C4-2B (cell line): Measurements from ENCODE around the gene PLCD4.
A peak's percentile ranks its signal among the peaks of the same experiment; 100 is the strongest.

ENCODE experiments used
- H3K27ac ChIP-seq: fragments of 450-650 bp; 2 replicates; pipeline ENCODE4 v1.5.1; 2017
- ZFX ChIP-seq: fragments of 450-650 bp; IDR thresholded peaks from 2 replicates; pipeline ENCODE4 v1.6.1; 2017
- TF ChIP-seq, protein P1 (sequence below): fragments of 450-650 bp; conservative IDR thresholded peaks from 2 replicates; pipeline ENCODE4 v1.5.1; 2017; ENCODE audit warnings: mild to moderate bottlenecking

PLCD4 gene

GRCh38 chr2:218642121-218642656 is 34.5 kb downstream of the PLCD4 start:
- no peak overlapping the region for H3K27ac ChIP-seq
- TF ChIP-seq, protein P1, sequence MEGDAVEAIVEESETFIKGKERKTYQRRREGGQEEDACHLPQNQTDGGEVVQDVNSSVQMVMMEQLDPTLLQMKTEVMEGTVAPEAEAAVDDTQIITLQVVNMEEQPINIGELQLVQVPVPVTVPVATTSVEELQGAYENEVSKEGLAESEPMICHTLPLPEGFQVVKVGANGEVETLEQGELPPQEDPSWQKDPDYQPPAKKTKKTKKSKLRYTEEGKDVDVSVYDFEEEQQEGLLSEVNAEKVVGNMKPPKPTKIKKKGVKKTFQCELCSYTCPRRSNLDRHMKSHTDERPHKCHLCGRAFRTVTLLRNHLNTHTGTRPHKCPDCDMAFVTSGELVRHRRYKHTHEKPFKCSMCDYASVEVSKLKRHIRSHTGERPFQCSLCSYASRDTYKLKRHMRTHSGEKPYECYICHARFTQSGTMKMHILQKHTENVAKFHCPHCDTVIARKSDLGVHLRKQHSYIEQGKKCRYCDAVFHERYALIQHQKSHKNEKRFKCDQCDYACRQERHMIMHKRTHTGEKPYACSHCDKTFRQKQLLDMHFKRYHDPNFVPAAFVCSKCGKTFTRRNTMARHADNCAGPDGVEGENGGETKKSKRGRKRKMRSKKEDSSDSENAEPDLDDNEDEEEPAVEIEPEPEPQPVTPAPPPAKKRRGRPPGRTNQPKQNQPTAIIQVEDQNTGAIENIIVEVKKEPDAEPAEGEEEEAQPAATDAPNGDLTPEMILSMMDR, result no peak
- TF ChIP-seq ZFX, result no peak

DNA sequence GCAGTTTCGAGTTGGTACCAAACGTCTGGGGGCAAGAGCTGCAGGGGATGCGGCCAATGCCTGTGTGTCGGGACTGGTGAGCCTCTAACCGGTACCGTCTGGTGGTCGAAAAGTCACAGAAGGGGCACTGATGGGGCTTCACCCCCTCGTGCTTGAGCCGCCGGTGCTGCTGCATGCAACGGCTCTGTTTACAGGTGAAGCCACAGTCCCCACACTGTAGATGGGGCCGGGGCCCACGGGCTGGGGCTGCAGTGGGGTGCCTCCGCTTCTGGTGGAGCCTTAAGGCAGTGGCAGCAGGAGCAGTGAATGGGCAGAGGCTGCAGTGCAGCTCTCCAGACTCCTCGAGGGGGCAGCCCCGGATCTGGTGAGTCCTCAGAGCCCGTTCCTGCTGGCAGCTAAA is 35.1 kb downstream of the PLCD4 start:
- no peak overlapping the region for H3K27ac ChIP-seq
- TF ChIP-seq, protein P1, result no peak
- TF ChIP-seq ZFX, result no peak

GRCh38 chr2:218643751-218644310 is 36.1 kb downstream of the PLCD4 start:
- TF ChIP-seq ZFX, result no peak
- TF ChIP-seq, protein P1, result no peak
- no peak overlapping the region for H3K27ac ChIP-seq

DNA sequence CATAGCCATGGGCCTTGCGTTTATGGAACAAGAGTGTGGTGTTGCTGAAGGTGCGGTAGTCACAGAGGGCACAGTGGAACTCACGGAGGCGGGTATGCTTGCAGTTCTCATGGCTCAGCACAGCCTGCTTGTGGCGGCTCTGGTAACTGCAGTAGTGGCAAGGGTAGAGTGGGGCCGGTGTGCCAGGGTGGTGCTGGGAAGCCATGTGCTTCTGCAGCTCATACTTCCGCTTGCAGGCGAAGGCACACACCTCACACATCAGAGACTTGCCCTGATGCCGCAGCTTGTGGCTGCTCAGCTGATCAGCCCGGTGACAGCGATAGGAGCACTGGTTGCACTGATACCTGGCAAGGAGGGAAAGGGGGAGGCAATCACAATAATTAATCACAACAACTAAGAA is 37.0 kb downstream of the PLCD4 start:
- TF ChIP-seq ZFX, result no peak
- TF ChIP-seq, protein P1, result no peak
- H3K27ac ChIP-seq, result no peak overlapping the region

- TF ChIP-seq ZFX, result no peak
- TF ChIP-seq, protein P1, result no peak
- H3K27ac ChIP-seq, result no peak overlapping the region
These were observed 37.4 kb downstream of the PLCD4 start for GRCh38 chr2:218645126-218645525.

DNA sequence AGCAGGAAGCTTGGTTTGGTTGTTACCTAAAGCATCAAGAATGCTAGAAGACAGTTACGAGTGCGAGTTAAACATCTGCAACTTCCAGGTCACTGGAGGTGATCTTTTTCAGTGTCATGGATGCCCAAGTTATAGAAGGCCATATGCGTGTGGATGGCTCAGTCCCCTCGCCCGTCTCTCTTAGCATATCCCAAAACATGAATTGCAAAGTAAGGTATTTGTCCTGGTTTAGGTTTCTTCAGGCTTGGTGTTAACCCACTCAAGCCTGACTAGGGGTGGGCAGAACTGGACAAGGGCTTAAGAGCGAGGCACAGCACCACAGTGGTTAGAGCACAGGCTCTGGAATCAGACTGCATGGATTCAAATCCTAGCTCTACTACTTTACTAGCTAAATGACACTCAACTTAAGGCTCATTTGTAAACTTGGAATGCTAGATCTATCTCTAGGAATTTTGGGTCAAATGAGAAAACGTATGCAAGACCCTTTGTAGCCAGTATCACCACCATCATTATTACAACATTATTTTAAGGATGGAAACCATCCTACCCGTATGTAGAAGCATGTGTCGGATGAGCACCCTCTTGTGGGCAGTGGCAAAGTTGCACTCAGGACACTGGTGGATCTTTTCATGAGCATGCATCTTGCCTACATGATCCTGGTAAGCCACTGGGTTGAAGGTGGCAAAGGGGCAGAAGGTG is 40.5 kb downstream of the PLCD4 start:
- H3K27ac ChIP-seq, result no peak overlapping the region
- TF ChIP-seq, protein P1, result peak; percentile 89
- no peak for TF ChIP-seq ZFX

- no peak overlapping the region for H3K27ac ChIP-seq
- TF ChIP-seq, protein P1, result peak; percentile 61
- no peak for TF ChIP-seq ZFX
These were observed 41.0 kb downstream of the PLCD4 start for GRCh38 chr2:218648787-218649100.
